ENCODE data around the gene SIRT7. TPM values are rescaled to one million over a fixed set of nuclear protein-coding genes. Genes with fewer than 3 reads are reported as not detected.
A peak's percentile ranks its signal among the peaks of the same experiment; 100 is the strongest.

The SIRT7 gene
- total RNA-seq, 1 donor from 2014 or later = 46.2 TPM

- ATAC-seq = no peak
Measured at GRCh38 chr17:81904600-81905423, 13.2 kb downstream of the SIRT7 start.

- no peak for ATAC-seq
Measured at GRCh38 chr17:81903896-81904599, 13.9 kb downstream of the SIRT7 start.

- ATAC-seq = no peak
Measured at GRCh38 chr17:81903415-81903831, 14.6 kb downstream of the SIRT7 start.

DNA sequence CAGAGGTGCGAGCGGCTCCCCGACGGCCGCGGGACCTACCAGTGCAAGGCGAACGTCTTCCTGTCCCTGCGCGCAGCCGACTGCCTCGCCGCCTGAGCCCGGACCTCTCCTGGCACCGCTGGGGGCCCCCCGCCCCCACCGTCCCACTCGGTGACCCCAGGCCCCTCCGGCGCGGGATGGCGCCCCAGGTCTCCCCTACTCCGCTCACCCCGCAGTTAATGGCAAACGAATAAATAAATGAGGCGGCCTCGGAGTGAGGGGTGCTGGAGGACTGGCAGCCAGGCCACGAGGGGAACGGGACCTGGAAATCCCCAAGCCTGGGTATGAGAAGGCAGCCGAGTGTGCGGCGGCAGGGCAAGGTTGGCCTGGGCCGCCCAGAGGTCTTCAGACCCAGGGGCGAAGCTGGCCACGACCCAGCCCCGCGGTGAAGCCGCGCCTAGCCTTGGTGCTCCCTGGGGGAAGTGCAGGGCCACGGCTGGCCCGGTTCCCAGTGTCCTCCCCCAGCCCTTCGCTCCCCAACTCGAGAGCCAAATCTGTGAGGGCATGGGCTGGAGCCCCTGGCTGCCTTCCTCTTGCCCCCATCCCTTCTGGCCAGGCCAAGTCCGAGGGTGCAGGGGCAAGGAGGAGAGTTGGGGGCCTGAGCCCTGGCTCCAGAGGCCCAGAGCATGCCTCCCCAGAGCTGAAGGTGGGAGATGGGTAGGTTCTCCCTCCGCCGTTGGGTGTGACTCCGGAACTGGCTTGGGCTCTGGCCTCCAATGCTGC lies 15.1 kb downstream of the SIRT7 start:
- peak; percentile 3 for ATAC-seq

- peak; percentile 15 for ATAC-seq
Measured at GRCh38 chr17:81902023-81902652, 15.8 kb downstream of the SIRT7 start, which contains the start of gene NPB. NPB (plus strand) TSS chr17:81902238; CDS start chr17:81902278, 40 bp downstream.

DNA sequence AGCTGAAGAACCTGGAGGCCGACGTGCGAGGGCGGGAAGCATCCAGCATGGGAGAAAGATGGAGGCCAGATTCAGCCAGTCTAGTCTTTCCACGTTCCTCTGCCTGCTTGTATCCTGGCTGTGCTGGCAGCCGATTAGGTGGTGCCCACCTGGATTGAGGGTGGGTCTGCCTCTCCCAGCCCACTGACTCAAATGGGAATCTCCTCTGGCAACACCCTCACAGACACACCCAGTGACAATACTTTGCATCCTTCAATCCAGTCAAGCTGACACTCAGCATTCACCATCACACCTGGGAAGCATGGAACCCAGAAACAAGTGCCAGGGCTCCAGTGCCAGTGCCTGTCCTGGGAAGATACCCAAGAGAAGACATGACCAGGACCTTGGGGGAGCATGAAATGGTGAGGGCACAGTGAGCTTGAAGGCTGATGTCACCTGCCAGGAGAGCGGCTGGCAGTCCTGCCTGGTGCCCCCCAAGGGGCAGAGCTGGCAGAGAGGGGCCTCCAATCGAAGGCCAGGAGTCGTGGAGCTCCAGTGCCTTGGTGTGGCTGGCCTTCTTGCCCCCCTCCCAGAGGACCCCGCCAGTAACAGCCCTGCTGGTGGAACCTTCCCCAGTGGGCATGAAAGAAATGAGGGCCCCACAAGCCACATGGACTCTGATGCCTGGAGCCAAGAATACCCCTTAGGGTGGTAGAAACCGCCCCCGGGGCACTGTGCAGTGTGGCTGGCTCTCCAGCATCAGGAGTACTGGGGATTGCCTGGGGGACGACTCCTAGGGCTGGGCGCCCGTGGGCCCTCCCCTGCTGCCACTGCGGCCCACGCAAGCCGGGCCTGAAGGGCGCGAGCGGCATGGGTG lies 16.6 kb downstream of the SIRT7 start:
- ATAC-seq = peak; percentile 1

DNA sequence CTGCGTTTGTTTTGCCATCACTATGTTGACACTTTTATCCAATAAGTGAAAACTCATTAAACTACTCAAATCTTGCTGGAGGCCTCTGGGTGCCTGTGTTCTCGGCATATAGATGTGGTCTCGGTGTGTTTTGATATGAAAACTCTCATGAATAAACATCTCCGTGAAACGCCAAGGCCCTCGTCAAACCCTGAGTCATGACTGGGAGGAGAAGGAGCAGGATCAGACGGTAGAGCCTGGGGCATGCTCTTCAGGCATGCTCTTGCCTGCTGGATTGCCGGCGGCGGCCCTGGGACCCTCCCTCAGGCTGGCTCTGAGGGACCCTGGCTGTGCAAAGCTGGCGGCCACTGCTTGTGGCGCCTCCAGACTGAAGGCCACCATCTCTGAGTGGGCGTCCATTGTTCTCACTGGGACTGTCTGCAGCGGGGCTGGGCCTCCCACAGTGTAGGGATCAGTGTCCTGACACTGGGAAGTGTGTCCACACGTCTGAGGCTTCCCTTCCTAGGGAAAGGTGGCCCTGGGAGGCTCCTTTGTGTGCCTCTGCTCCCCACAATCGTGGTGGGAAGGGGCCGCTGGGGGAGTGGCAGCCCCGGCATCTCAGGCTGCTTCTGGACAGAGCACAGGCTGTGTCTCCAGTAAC lies 17.7 kb downstream of the SIRT7 start:
- ATAC-seq = peak; percentile 7

- no peak for ATAC-seq
Measured at GRCh38 chr17:81899514-81900166, 18.3 kb downstream of the SIRT7 start.

- ATAC-seq = no peak
Measured at GRCh38 chr17:81898885-81899284, 19.1 kb downstream of the SIRT7 start.

DNA sequence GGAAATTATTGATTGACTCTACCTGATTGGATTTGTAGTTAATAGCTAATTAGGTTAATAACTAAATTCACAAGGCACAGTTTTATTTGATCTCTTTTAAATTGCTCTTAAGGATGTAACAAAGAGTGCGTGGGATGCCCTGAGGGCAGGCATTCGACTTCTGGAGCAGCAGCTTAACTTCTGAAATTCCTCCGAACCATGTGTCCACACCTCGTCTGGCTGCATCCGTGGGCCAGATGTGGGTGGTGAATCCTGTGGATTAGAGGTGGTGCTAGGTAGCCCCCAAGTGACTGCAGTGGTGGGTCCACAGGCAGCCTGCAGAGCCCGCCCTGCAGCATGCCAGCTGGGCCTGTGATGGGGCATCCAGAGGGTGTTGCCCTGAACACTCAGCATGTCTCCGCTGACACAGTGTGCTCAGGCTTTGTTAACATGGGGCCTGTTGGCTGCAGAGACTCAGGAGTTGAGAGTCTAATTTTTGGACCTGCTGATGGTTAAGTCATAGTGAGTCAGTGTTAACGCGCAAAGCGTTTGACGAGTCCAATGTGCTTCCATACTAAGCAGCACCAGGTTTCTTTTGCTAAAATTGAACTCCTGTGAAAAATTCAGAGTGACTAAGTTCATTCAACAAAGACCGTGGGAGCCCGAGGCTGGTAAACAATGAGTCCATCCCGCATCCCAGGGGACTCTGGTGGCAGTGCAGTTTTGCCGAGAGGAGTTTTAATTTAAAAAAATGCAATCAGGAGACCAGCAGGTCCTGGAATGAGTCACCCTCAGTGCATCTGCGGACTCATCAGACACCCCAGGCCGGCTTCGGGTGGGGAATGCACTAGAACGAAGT lies 19.7 kb downstream of the SIRT7 start:
- peak; percentile 65 for ATAC-seq

DNA sequence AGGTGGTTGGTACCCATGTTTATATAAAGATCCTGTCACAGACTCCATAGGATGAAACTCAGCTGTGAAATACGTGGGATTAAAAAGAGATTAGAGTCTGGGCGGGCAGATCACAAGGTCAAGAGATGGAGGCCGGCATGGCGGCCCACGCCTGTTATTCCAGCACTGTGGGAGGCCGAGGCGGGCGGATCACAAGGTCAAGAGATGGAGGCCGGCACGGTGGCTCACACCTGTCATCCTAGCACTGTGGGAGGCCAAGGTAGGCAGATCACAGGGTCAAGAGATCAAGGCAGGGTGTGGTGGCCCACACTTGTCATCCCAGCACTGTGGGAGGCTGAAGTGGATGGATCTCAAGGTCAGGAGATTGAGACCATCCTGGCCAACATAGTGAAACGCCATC lies 22.6 kb downstream of the SIRT7 start:
- ATAC-seq = no peak

GRCh38 chr17:81891303-81891552 lies 26.7 kb downstream of the SIRT7 start:
- ATAC-seq = no peak

- ATAC-seq = no peak
Measured at GRCh38 chr17:81890447-81891302, 27.3 kb downstream of the SIRT7 start.

GRCh38 chr17:81889602-81890001 lies 28.4 kb downstream of the SIRT7 start:
- no peak for ATAC-seq

- ATAC-seq = no peak
Measured at GRCh38 chr17:81888988-81889595, 28.9 kb downstream of the SIRT7 start.

DNA sequence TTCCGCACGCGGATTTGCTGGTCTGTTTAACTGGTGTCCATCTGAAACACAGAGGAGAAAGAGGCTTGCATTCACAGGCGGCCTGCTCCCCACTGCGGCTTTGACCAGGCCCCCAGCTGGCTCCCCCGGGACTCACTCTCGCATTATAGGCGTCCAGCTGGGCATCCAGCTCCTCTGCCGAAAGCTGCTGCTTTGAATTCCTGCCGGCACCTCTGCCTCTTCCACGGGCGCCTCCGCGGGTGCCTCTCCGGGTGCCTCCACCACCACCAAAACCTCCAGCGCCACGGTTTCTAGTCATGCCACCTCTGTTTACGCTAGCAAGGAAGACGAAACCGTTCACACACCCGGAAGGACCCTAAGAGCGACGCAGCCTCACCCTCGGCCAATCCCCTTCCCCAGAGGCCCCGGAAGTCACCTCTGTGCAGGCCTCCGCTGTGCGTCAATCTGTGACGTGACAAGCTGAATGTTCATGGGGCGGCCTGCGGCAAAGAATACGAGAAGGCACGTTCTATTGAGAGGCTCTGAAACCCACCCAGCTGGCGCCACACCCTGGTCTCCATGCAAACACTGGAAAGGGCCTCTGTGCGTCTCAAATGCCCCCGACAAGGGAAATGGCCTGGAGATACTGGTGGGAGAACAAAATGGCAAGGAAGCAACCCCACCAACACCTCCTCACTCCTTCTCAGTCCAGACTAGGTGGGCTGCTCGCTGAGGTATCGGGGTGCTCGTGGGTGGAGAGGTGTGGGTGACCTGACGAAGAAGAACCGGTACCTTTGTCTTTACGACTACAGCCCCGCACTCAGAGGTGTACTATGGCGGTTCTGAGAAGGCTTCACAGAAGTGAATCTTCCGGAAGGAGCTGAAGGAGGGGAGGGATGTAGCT lies 29.6 kb downstream of the SIRT7 start:
- ATAC-seq = no peak

DNA sequence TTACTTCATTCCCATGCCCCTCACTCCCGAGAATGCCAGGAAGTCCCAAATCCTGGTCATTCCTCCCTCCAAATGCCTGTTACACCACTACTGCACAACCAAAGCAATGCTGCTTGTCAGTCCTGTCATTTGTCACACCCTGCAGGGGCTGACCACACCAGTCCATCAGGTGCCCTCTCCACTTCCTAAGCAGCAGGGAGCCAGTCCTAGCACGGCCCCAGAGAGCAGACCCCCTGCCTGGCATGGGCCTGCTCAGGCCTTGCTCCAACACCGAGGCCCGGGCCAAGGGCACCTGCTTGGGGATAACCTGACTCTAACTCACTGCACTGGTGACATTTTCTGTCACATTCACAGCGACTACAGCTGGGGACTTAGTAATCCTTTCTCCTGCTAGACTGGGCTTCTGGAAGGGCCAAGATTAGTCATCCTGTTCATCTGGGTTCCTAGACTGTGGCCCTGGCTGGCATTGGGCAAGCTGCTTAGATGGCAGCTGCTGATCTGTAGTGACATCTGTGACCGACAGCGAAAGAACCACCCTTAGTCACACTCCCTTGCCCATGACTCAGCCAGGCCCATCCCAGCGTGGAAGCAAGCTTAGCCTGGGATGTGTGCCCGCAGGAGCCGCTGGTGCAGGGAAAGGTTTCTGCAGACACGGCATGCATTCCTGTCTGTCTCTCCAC lies 32.0 kb downstream of the SIRT7 start:
- peak; percentile 94 for ATAC-seq
